Cardiac fibroblast (primary cell): Measurements from ENCODE around the gene CYP46A1.

Experiments used
- DNase-seq, 2 donors: peaks; one replicate each; pipeline versions ENCODE4 v3.0.0 to v3.0.0-alpha.2; 2010; ENCODE audit warnings: low read depth in 2 of 2
- H3K4me3 ChIP-seq, 2 donors: replicated peaks in 1 of 2; 1 replicate in 1 of 2; 2 replicates in 1 of 2; pipeline ENCODE4 v1.5.1; 2011; ENCODE audit warnings: low read depth in 2 of 2, low read length in 2 of 2, mild to moderate bottlenecking in 2 of 2, moderate library complexity in 1 of 2
- CTCF ChIP-seq: IDR thresholded peaks from one replicate; pipeline ENCODE4 v1.5.1; 2011; ENCODE audit warnings: low read depth, mild to moderate bottlenecking, low read length, inconsistent platforms

Gene CYP46A1

DNA sequence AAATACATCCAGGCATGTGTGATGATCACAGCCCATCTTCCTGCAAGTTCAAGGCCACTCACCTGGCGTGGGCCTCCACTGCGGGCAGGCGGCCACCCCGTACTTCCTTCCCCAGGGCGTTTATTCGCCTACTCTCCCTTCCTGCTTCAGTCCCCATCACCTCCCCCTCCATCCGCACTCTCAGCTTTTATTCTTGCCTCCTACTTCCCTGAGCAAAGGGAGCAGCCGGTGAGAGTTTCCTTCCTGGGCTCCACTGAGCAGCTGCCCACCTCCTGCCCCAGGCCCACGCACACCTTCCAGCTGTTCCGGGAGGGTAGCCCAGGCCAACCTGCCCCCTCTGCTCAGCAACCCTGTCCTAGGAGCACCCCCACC lies 4.1 kb downstream of the CYP46A1 start:
- H3K4me3 ChIP-seq = no peak overlapping the region
- DNase-seq = no peak
- no peak for TF ChIP-seq CTCF

GRCh38 chr14:99688629-99689028 lies 4.5 kb downstream of the CYP46A1 start:
- no peak overlapping the region for H3K4me3 ChIP-seq
- no peak for TF ChIP-seq CTCF
- no peak for DNase-seq

- no peak overlapping the region for H3K4me3 ChIP-seq
- DNase-seq = no peak
- TF ChIP-seq CTCF = no peak
Measured at GRCh38 chr14:99689266-99690236, 5.5 kb downstream of the CYP46A1 start.

- no peak for TF ChIP-seq CTCF
- DNase-seq = no peak
- no peak overlapping the region for H3K4me3 ChIP-seq
Measured at GRCh38 chr14:99690636-99691035, 6.5 kb downstream of the CYP46A1 start.

DNA sequence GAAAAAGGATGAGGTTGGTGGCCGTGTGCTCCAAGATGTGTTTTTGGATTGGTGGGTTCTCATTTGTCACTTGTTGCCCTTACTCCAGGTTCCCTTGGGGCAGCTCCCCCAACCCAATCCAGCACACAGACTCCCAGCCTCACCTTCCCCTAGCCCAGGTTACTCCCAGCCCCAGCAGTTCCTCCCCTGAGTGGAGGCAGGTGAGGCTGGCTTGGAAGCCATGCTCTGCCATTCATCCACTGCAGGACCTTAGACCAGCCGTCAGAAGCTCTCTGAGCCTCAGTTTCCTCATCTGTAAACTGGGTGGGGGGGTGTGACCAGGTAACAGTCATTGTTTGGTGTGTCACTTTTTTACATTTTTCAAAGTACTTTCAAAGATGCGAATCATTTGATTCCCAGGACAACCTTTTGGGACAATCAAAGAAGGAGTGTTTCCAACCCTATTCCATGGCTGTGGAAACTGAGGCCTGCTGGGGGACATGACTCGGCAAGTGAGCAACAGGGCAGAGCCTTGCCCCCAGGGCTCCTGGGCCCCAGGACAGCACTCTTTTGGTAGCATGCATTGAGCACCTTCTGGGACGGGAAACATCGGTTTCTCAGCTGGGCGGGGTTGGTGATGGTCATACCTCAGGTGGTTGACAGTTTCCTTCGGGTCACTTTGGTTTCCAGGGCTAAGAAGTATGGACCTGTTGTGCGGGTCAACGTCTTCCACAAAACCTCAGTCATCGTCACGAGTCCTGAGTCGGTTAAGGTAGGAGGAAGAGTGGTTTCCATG lies 7.2 kb downstream of the CYP46A1 start:
- TF ChIP-seq CTCF = no peak
- no peak for DNase-seq

GRCh38 chr14:99693918-99694317 lies 9.8 kb downstream of the CYP46A1 start:
- TF ChIP-seq CTCF = no peak
- DNase-seq = no peak
- H3K4me3 ChIP-seq = no peak overlapping the region

More for the DNA sequence above, 7.2 kb downstream of the CYP46A1 start:
- no peak overlapping the region for H3K4me3 ChIP-seq
